ENCODE results near the gene ACOX2.

DNA sequence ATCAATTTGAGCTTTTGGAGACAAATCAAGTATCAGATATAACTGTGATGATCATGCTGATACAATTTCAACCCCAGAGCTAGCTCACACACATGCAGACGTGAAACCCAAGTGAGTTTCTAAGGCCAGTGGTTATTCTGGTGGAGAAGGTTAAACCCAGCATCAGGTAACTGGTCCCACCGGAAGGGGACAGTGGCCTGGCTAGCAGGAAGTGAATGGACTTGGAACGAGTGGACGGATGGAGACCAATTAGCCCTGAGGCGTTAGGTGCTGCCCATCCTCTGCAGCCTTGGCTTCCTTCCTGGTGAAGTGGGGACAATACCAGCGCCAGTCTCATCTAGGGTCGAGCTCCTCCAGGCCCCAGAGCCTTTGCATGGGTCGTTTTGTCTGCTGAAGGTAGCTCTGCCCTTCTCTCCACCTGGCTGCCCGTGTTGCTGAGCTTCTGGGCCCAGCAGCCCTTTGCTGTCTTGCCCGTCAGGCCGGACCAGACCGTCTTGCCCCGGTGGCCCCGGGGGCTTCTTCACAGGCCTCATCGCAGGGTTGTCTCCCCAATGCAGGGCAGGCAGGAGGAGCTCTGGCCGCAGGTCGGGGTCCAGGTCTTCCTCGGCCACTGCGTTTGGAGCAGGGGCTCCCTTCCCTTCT, 46.0 kb downstream of the ACOX2 start:
- TF ChIP-seq TAF7 (optimal IDR thresholded peaks at IDR 0.05; ENCODE audit: borderline replicate concordance, low read depth, low read length): no peak
- TF ChIP-seq, protein P1, sequence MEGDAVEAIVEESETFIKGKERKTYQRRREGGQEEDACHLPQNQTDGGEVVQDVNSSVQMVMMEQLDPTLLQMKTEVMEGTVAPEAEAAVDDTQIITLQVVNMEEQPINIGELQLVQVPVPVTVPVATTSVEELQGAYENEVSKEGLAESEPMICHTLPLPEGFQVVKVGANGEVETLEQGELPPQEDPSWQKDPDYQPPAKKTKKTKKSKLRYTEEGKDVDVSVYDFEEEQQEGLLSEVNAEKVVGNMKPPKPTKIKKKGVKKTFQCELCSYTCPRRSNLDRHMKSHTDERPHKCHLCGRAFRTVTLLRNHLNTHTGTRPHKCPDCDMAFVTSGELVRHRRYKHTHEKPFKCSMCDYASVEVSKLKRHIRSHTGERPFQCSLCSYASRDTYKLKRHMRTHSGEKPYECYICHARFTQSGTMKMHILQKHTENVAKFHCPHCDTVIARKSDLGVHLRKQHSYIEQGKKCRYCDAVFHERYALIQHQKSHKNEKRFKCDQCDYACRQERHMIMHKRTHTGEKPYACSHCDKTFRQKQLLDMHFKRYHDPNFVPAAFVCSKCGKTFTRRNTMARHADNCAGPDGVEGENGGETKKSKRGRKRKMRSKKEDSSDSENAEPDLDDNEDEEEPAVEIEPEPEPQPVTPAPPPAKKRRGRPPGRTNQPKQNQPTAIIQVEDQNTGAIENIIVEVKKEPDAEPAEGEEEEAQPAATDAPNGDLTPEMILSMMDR (IDR thresholded peaks at IDR 0.05; ENCODE audit: control extremely low read depth in 1 of 3, insufficient read depth in 1 of 3, low read depth in 1 of 3, low read length in 3 of 3): no peak

All from H1 (cell line).